LHCN-M2 (cell line): ENCODE data around the gene CACNG5. TPM values are rescaled to one million over a fixed set of nuclear protein-coding genes. Genes with fewer than 3 reads are reported as not detected.

ENCODE experiments used
- DNase-seq: peaks from one replicate; pipeline ENCODE4 v3.0.0-alpha.2; 2012; ENCODE audit warnings: low read depth
- total RNA-seq: library from RNA; depleted of rRNA; stranded (reverse); fragments of >200 nt; gene quantifications from 2 replicates; pipeline ENCODE4 v1.2.3, GENCODE V29; 2014

Gene CACNG5
- total RNA-seq, 1 experiment from 2014 or later, result not detected

DNA sequence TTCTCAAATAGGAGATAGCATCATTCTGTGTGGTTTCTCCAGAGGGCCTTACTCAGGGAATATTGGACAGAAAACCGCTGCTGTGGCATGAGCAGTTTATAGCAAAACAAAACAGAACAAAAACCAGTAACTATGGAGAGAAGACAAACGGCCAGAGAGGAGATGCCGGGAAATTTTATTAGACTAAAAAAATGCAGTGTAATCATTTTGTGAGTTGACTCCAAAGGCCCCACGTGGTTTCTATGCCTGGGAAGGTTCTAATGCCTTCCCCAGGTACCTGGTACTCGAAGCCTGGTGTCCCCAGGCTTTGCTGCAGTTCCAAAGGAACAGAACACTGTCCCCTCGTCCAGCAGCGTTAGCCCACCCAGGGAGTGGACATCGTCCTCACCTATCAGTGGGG, 12.9 kb upstream of the CACNG5 start:
- DNase-seq, result no peak

DNA sequence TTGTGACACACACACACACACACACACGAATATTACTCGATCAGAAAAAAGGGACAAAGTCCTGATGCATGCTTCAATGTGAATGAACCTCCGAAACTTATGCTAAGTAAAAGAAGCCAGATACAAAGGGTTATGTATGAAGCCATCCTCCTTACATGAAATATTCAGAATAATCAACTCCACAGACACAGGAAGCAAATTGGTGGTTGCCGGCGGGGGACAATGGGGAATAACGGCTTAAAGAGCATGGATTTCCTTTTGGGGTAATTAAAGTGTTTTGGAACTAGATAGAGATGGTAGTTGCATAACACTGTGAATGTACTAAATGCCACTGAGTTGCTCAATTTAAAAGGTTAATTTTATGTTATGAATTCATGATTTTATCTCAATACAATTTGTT, 8.1 kb upstream of the CACNG5 start:
- DNase-seq, result no peak

DNA sequence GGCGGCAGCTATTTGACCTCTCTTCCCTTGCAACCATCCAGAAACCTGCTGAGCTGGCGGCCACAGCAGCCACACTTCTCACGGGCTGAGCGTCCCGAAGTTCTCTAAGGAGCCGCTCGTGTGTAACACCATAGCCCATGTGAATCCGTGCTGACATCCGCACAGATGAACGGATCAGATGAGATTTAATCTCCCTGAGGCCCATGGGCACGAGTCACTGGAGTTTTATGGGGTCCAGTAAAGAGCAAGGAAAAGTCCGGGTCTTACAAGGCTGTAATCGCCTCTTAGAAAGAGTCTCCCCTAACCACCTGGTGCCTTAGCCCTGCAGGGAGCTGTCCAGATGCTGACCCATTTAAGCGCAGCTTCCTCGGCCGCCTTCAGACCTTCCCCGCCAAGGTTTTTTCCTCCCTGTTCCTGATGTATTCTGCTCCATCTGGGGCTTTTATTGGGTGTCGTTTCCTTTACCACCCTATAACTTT, 5.5 kb upstream of the CACNG5 start:
- DNase-seq, result peak; percentile 51

DNA sequence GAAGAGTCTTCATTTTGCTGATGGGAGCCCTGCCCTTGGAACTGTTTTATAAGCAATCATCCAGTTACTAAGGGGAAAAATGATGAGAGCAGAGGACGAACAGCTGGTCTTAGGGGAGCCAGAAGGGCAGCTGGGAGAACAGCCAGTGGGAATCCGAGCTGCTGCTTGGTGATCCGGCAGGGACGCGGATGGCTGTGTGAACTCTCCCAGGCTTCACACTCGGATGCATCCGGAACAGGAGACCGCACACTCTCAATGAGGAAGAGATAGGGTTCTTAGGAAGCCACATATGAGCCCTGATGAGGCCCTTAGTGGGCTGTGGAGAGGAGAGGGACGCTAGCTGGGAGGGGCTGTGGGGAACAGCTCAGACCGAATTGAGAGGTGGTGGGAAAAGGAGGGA, 5.0 kb upstream of the CACNG5 start:
- DNase-seq, result peak; percentile 43

DNA sequence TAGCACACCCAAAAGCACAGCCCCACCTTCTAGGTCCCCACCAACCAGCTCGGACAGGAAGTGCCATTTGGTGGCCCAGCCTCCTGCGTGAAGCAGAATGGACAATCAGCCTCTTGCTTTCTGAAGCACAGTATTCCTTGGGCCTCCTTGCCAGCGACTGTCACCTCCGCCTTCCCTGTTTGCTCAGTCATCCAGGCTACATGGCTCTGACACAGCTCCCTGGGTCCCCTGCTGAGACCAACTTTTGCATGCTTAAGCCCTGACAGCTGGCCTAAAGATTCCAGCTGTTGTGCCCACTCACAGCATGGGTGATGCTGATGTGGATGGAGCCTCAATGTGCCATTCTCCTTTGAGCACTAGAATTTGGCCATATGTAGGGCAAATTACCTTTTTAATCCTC, 4.5 kb upstream of the CACNG5 start:
- no peak for DNase-seq

DNA sequence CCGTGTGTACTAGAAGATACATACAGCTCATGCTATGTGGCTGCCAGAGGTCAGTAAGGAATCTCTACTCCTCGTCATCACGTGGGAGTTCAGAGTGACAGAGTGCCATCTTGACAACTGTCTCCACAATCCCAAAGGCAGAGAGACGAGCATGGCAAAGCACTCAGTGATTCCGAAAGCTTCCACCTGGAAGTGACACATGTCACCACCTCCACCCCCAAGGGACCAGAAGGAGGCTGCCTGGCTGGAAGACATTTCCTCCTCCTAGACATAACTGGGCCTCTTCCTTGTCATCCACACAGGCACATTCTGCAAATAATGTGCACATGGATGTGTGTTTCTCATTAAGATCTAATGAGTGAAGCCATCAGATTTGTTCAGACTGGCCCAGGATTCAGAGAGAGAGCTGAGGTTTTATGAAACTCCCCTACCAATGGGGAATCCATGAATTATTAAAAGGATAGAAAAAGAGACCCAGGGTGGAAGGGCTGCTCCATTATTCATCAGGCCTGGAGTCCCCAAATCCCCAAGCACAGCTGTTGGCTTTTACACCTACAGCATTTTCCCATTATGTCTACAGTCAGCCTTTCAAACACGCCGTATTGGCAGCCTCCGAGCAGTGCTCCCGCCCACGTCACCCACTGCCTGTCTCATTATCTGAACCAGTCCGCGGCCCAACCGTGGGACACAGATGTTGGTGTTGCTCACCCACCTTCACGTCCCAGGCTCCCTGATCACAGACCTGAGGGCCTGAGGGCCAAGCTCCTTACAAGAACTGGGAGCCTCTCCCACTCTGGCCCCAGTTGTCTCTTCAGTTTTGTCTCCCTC, 3.3 kb upstream of the CACNG5 start:
- no peak for DNase-seq

DNA sequence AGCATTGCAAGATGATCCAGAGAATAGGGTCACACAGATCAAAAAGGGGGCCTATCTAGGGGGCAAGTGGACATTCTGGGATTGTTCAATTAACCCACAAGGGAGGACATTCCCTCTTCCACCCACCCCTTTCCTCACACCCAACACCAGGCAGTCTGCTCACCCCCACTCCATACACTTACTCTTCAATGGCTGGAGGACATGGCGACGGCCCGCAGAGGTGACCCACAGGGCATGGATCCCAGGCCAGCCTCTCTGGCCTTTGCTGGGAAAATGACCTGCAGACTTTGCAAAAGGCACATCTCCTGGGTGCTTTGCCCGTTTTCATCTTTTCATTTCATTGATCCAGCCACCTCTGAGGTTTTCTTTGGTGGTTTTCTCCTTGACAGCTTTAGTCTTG, 1.7 kb upstream of the CACNG5 start:
- no peak for DNase-seq

DNA sequence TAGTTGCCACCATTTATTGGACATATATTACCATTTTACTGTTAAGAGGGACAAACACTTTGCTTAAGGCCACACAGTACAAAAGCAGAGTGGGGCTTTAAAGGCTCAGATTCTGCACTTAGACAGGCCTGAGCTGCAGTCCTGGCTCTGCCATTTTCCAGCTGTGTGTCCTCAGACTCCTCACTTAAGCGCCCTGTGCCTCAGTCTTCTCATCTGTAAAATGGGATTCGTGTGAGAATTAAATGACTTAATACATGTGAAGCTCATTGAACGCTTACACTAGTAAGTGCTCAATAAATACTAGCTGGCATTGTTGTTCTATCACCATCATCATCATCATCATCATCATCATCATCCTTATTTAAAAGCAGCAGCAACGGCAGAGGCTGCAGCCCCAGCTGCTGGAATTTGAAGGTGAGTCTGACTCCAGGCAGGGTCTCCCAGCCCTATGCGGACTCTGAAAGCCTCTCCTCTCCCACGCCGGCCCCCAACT, 445 bp upstream of the CACNG5 start:
- no peak for DNase-seq

DNA sequence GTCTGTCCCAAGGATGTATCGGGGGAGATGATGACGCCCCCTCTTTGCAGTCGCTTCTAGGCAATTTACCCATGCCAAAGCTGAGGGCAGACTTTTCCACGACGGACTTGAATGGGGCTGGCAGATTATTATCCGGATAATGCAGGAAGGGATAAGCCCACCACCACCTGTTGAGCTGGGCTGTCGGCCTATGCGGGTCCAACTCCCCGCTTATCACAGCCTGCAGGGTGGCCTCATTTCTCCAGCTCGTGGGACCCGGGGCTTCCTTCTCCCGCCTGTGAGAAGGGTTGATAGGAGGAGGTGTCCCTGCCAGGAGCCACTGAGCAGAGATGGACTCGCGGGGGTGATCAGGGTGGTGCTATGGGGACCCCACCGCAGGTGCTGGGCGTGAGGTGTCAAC, 559 bp downstream of the CACNG5 start:
- no peak for DNase-seq

DNA sequence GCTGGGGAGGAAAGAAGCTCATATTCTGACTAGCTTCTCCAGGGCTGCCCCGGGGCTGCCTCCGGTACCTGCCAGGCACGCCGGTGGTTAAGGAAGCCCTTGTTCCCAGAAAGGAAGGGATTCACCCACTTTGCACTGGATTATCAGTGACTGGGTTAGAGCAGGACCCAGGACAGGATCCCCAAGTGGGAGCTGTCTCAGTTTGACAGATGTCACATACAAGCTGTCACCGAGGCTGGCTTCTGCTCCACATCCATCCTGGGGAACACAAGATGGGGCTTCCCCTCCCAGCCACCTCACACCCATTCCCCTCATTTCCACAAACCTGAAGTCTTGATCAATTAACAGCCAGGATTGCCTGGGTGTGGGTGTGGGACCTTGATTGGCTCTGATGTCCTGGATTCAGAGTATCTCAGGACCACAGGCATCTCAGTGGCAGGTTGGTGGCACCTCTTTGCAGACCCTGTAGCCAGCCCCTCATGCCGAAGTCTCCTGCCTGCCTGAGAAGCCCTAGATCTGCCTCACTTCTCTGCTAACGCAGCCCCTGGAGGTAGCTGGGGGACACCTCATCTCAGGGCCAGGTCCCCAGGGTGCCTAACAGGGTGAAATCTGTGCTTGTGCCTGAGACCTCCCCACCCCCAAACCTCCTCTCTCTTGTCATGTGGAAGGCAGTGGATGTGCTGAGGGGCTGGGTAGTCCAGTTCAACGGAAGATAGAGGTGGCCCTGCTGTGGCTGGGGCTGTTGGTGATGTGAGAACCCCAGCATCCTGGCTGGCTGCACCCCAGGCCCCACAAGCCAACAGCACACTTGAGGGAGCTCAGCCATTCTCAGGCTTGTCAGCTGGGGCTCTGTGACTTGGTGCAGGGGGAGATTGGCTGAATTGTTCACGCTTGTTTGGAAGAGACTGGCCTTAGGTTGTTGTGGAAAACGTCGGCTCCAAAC, 1.4 kb downstream of the CACNG5 start:
- DNase-seq, result no peak

DNA sequence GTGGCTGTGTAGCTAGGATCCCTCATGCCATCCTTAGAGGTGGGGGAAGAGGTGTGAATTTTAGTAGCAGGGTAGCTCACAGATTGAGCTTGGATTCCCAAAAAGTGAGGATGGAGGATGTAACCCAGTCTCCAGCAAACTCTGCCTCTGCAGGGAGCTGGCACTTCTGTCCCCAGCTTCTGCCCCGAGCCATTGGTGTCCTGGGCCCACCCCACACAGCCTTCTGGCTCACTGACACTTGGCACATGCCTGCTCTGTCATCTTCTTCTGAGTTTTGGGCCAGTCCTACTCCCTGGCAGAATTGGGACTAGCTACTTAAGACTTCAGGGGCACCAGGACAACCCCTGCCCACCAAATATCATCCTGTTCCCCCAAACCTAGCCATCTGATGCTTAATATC, 2.3 kb downstream of the CACNG5 start:
- no peak for DNase-seq

DNA sequence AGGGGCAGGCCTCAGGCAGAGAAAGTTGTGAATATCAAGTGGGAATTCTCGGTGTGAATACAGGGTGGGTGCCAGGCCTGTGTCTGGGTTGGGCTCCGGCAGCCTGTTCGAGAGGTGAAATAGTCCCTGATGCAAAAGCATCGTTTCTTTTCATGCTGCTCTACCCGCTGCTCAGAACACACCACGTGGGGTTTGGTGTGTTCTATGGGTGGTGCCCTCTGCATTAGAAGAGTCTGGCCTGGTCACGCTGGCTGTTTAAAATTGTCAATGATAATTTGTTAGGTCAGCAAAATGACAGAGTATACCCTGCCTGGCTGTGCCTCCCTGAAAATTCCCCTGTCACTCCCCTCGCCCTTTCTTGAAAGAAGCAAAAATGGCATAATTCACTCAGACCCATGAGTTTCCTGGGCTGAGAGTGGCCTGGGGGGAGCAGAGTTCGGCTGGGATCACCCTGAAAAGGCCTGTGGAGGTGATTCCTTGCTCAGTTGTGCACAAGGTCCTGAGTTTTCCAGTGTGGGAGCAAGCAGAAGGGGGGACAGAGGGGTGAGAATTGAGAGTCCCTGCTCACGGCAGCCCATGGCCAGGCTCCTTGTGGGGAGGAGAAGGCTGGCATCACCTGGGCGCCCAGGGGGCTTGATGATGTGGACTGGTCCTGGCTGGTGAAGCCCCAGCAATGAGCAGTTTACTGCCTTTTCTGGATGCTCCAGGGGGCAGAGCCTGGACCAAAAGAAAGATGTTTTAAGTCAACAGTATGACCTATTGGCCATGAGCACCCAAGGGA, 3.2 kb downstream of the CACNG5 start:
- DNase-seq, result no peak

DNA sequence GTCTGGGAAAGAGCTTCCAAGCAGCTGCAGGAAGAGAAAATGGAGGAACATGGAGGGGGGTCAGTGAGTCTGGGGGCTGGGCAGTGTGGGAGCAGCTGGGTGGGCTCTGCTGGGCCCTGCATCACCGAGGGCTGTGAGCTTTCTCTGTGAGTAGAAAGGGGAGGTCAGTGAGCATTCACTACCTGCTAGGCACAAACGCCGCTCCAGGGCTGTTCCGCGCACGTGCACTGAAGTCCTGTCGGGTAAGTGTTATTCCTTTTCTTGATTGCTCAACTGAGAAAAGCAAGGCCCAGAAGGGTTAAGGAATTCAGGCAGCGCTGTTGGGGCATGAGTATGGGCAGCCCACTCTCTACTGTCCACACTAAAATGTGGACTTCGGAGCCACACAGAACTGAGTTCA, 4.7 kb downstream of the CACNG5 start:
- no peak for DNase-seq

DNA sequence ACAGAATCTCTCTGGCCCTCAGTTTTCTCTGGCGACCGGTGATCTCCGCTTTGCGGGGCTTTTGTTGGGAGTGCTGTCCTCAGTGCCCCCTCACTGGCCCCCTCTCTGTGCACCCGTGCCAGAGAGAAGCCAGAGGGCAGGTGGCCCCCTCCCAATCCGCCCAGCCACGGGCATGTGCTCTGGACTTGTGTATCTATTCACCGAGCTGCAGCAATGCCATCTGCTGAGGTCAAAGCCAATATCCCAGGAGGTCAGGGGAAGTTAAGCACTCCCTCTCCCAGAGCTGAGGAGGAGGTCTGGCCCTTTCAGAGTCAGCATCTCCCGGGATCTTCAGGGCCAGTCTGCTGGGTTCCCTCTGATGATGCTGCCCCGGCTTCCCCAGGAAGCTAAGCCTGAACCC, 5.1 kb downstream of the CACNG5 start:
- DNase-seq, result no peak

DNA sequence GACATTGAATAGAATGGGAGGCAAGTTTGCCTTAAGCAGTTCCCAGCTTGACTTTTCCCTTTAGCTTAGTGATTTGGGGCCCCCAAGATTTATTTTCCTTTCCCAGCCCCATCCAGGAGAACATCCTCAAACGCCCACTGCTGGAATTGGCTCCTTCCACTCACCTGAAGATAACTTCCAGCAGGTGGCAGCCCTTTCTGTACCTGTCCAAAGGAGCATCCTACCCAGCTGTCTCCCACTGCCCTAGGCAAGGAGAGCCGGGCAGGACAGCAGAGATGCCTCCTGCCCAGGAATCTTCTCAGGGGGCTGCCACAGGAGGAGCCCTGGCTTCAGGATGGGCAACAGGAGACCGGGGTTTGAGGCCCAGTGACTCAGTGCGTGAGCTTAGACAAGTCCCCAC, 6.4 kb downstream of the CACNG5 start:
- DNase-seq, result no peak

DNA sequence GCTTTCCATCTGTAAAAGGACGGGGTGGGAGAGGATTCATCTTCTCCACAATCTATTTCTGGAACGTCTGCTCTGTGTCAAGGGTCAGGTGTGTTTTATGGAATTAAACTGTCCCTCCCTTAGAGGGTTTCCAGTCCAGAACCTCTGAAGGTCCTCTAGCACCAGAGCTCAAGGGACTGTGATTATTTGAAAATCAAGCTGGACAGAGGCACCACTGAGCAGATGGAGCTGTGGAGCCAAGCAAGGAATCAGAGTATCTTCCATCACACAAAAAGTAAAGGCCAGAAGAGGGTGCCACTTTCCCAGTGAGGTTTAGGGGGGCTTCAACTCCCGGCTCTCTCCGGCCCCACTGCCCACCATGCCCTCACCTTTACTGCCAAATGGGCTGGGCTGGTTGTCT, 6.8 kb downstream of the CACNG5 start:
- no peak for DNase-seq

DNA sequence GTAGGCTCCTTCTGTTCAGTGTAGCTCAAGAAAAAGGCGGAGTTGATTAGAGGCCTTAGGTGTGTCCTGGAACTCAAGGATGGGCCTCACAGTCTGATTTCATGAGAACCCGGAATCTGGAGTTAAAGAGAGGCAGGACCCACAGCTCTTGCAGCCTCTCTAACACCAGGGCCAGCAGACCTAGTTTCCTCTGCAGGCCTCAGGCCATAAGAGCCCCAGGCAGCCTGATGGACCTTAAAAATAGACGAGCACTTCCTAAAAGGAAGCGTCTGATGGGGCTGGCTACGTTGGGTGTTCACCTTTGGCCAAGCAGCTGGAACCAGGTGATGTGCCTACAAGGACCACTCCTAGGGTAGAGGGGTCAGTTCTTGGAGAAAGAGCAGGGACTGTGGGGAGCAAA, 7.6 kb downstream of the CACNG5 start:
- DNase-seq, result no peak

DNA sequence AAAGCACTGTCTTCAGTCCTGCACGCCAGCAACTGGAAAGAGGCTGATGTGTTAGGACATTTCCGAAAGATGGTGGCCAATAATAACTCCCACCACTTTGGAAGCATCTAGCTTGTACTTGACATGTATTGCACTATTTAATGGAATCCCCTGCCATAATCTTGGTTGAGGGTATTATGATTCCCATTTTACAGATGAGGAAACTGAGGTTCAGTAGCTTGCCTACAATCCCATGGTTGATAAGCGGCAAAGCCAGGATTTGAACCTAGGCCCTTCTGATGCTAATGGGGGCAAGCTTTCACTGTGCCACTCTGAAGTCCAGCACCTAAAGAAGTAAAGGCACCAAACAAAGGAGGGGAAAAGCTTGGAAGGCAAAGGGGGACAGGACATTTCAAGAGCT, 8.0 kb downstream of the CACNG5 start:
- no peak for DNase-seq

DNA sequence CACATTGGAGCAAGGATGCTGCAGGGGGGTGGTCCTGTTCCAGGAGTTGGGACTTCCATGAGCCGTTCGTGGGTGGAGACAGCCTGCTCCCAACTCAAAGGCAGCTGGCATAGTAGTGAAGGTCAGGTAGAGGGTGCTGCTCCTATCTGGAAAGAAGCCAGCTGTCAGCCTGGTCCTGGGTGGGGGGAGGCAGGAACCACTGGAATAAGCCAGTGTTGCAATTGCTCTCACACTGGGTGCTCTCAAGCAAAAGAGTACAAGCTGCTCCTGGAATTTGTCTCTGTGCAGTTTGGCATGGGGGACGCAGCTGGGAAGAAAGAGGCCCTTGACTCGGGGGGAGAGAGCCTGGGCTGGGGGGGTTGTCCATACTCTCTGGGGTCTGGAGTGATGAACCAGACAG, 8.7 kb downstream of the CACNG5 start:
- no peak for DNase-seq

DNA sequence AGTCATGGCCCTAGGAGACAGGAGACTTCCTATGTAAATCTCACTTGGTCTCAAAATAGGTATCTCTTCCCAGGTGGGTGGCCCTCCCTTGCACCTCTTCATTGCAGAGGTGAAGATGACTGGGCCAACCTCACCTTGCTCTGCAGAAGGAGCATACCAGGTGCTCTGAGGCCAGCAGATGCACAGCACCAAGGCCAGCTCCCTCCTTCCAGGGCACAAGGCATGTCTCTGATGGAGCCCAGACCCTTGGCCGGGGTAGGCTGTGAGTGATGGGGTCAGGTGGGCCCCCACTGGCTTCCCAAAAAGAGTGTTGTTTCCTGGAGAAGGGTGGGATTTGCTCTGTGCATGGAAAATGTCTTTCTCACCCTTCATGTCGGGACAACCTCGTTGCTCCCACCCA, 12.8 kb downstream of the CACNG5 start:
- no peak for DNase-seq

DNA sequence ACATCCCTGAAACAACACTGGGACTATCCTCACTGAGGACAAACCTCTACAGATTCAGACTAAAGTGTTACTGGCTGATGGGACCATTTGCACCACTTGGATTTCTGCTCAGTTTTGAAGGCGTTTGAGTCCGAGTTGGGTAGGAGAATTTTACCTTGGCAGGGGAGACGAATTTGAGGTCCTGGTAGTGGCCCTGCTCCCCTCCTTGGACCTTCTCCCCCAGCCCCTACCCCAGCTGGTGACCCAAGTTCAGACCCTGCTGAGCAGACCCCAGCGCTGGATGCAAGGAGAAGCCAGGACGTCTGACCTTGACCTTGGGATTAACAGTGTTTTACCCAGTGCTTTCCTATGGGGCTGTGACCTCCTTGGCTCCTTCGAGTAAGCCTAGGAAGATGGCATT, 13.6 kb downstream of the CACNG5 start:
- DNase-seq, result no peak
